CD4-positive, alpha-beta memory T cell (primary cell): ENCODE data around the gene SEPTIN1. TPM values are rescaled to one million over a fixed set of nuclear protein-coding genes. Genes with fewer than 3 reads are reported as not detected.
"Not testable (repeated sequence)": the region's sequence is repeated elsewhere in the genome, so short reads cannot be mapped to it uniquely, and the experiment has no call there.

Experiments used
- CTCF ChIA-PET: fragments of 350-600 bp; sonication (Branson Sonifier 250); formaldehyde crosslinking; loops from one replicate; lab custom pipeline; 2021; ENCODE audit warnings: inconsistent platforms; ENCODE audit not compliant: partially characterized antibody; lab: Charles Lee
- POLR2A ChIA-PET: fragments of 350-600 bp; sonication (Branson Sonifier 250); formaldehyde crosslinking; loops from one replicate; lab custom pipeline; 2021; ENCODE audit not compliant: partially characterized antibody; lab: Charles Lee
- DNase-seq, 5 donors: peaks; one replicate each; pipeline versions ENCODE4 v3.0.0 to v3.0.0-alpha.2; 2020 to 2022; ENCODE audit warnings: mixed read lengths in 1 of 5
- H3K27ac ChIP-seq: one replicate; pipeline ENCODE4 v1.7.0; 2013; ENCODE audit warnings: low read depth, low read length
- H3K27me3 ChIP-seq: 2 replicates; pipeline ENCODE4 v1.7.0; 2013; ENCODE audit warnings: mild to moderate bottlenecking, low read length, moderate library complexity; ENCODE audit not compliant: insufficient read depth
- H3K36me3 ChIP-seq: 2 replicates; pipeline ENCODE4 v1.7.0; 2013; ENCODE audit warnings: mild to moderate bottlenecking, low read length, moderate library complexity; ENCODE audit not compliant: insufficient read depth
- H3K4me1 ChIP-seq: 2 replicates; pipeline ENCODE4 v1.7.0; 2013; ENCODE audit warnings: mild to moderate bottlenecking, low read length, moderate library complexity; ENCODE audit not compliant: insufficient read depth
- H3K4me3 ChIP-seq, 2 donors: one replicate each; pipeline ENCODE4 v1.7.0; 2013; ENCODE audit warnings: low read length in 2 of 2, mild to moderate bottlenecking in 1 of 2
- H3K9me3 ChIP-seq, 2 donors: one replicate each; pipeline ENCODE4 v1.7.0; 2013; ENCODE audit warnings: low read length in 2 of 2, control low read depth in 1 of 2; ENCODE audit not compliant: control insufficient read depth in 1 of 2
- H3K27ac Mint-ChIP-seq, 7 donors: one replicate each; pipeline ENCODE4 v1.8.0; 2020 to 2021; ENCODE audit warnings: mixed read lengths in 7 of 7, mild to moderate bottlenecking in 6 of 7, inconsistent platforms in 3 of 7, moderate library complexity in 3 of 7
- H3K27me3 Mint-ChIP-seq, 2 donors: one replicate each; pipeline ENCODE4 v1.8.0; 2020 to 2021; ENCODE audit warnings: mixed read lengths in 2 of 2
- H3K36me3 Mint-ChIP-seq, 2 donors: one replicate each; pipeline ENCODE4 v1.8.0; 2020 to 2021; ENCODE audit warnings: mixed read lengths in 2 of 2, inconsistent platforms in 1 of 2, mild to moderate bottlenecking in 1 of 2
- H3K4me1 Mint-ChIP-seq, 4 donors: one replicate each; pipeline ENCODE4 v1.8.0; 2020 to 2021; ENCODE audit warnings: mixed read lengths in 4 of 4, mild to moderate bottlenecking in 1 of 4
- H3K4me3 Mint-ChIP-seq, 8 donors: one replicate each; pipeline ENCODE4 v1.8.0; 2020 to 2021; ENCODE audit warnings: mixed read lengths in 8 of 8, mild to moderate bottlenecking in 7 of 8, moderate library complexity in 6 of 8, inconsistent platforms in 3 of 8
- H3K9me3 Mint-ChIP-seq, 8 donors: one replicate each; pipeline ENCODE4 v1.8.0; 2020 to 2021; ENCODE audit warnings: mixed read lengths in 8 of 8, mild to moderate bottlenecking in 5 of 8, inconsistent platforms in 3 of 8, moderate library complexity in 1 of 8
- intact Hi-C: fragments of 100-400 bp; cut with micrococcal nuclease; formaldehyde crosslinking; loops from one replicate; pipeline ENCODE4 v1.15.1; 2023
- polyA plus RNA-seq, 2 donors: library from polyadenylated mRNA; unstranded; fragments of 300-500 nt; fragmentation: Illumina TruSeq; gene quantifications; one replicate each; pipeline ENCODE4 v1.2.3, GENCODE V29; 2021
- total RNA-seq, 2 experiments: library from RNA; stranded (reverse); gene quantifications; one replicate each; pipeline ENCODE4 v1.2.3, GENCODE V29; 2021

The SEPTIN1 gene
- total and polyA plus RNA-seq, 4 experiments from 2014 or later = 198 to 212 (median 208) TPM

DNA sequence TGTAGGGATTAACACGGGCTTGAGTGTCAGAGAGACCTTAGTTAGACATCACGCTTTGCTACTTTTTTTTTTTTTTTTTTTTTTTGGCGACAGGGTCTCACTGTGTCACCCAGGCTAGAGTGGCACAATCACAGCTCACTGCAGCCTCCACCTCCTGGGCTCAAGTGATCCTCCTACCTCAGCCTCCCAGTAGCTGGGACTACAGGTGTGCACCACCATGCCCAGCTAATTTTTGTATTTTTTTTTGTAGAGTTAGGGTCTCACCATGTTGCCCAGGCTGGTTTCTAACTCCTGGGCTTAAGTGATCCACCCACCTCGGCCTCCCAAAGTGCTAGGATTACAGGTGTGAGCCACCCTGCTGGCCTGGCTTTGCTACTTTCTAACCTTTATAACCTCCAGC is 14.3 kb upstream of the SEPTIN1 start:
- H3K4me3 ChIP-seq, H3K9me3 ChIP-seq, DNase-seq, H3K9me3 Mint-ChIP-seq, H3K27ac ChIP-seq, H3K27me3 Mint-ChIP-seq, H3K27me3 ChIP-seq, intact Hi-C loops: not testable (repeated sequence)
- Mint-ChIP-seq H3K27ac (peak overlapping the region in 4 of 7 donors; percentile 42 to 77 (median 66)), H3K4me3 (peak overlapping the region; percentile 14 to 92 (median 83)), H3K4me1 (peaks cover 14 to 49% (median 31%) of the 10 kb centered on the region in 4 donors), H3K36me3 (peaks cover 5 to 17% of the 10 kb centered on the region in 2 donors)
- POLR2A ChIA-PET = interaction anchor here (0.7 to 23.0 kb wide), 10 partner anchors 8 to 213 kb away, joined by 3 to 540 read pairs (median 11); partner anchors contain the start of genes CD2BP2, CORO1A, DCTPP1 and SEPTIN1
- CTCF ChIA-PET = interaction anchor here (1.0 to 5.9 kb wide), 6 partner anchors 8 to 21 kb away, joined by 3 to 33 read pairs (median 8); partner anchors contain the start of genes SEPTIN1 and ZNF771
- Histone ChIP-seq H3K36me3 (peaks cover 13% of the 10 kb centered on the region), H3K4me1 (peaks cover 32% of the 10 kb centered on the region)

GRCh38 chr16:30395992-30396585 is 13.7 kb upstream of the SEPTIN1 start:
- DNase-seq = no peak
- Histone ChIP-seq H3K9me3 (no peaks in the 10 kb centered on the region), H3K4me1 (peaks cover 32% of the 10 kb centered on the region), H3K36me3 (peaks cover 13% of the 10 kb centered on the region), H3K4me3 (peak overlapping the region; percentile 18 to 73), H3K27ac (peak overlapping the region; percentile 56), H3K27me3 (no peaks in the 10 kb centered on the region)
- H3K36me3 Mint-ChIP-seq = peaks cover 5 to 17% of the 10 kb centered on the region in 2 donors
- intact Hi-C loops = loop anchor here (1.0 to 2.0 kb wide), 3 partner anchors 14 to 41 kb away; partner anchors contain the start of genes CD2BP2 and SEPTIN1
- CTCF ChIA-PET = interaction anchor here (1.0 to 5.9 kb wide), 9 partner anchors 9 to 139 kb away, joined by 3 to 33 read pairs (median 5); partner anchors contain the start of genes SEPTIN1, TBC1D10B and ZNF771
- H3K27ac Mint-ChIP-seq = peak overlapping the region; percentile 43 to 92 (median 79)
- peaks cover 14 to 45% (median 28%) of the 10 kb centered on the region in 4 donors for H3K4me1 Mint-ChIP-seq
- no peaks in the 10 kb centered on the region for H3K9me3 Mint-ChIP-seq
- H3K4me3 Mint-ChIP-seq = peak overlapping the region; percentile 78 to 96 (median 89)
- POLR2A ChIA-PET = interaction anchor here (0.7 to 23.0 kb wide), 11 partner anchors 9 to 213 kb away, joined by 3 to 540 read pairs (median 11); partner anchors contain the start of genes CD2BP2, CORO1A, DCTPP1 and SEPTIN1
- H3K27me3 Mint-ChIP-seq = no peaks in the 10 kb centered on the region

GRCh38 chr16:30395155-30395991 is 13.0 kb upstream of the SEPTIN1 start, which contains the start of gene ZNF48:
Gene ZNF48 (plus strand): TSS chr16:30395420. CDS start chr16:30395795, 375 bp downstream.
- Mint-ChIP-seq H3K4me1 (peaks cover 15 to 39% (median 26%) of the 10 kb centered on the region in 4 donors), H3K4me3 (peak within 1 kb of the TSS; percentile 83 to 96 (median 89)), H3K9me3 (no peaks in the 10 kb centered on the region), H3K27me3 (no peaks in the 10 kb centered on the region), H3K36me3 (peaks cover 5 to 16% of the 10 kb centered on the region in 2 donors), H3K27ac (peak within 1 kb of the TSS; percentile 58 to 92 (median 84))
- intact Hi-C loops = loop anchor here (1.0 to 2.0 kb wide), 3 partner anchors 13 to 40 kb away; partner anchors contain the start of genes CD2BP2 and SEPTIN1
- CTCF ChIA-PET = interaction anchor here (1.0 to 5.9 kb wide), 10 partner anchors 9 to 140 kb away, joined by 3 to 33 read pairs (median 4); partner anchors contain the start of genes SEPTIN1, TBC1D10B and ZNF771
- peaks cover 13% of the 10 kb centered on the region for H3K36me3 ChIP-seq
- POLR2A ChIA-PET = interaction anchor here (0.8 to 23.0 kb wide), 13 partner anchors 9 to 330 kb away, joined by 3 to 540 read pairs (median 6); partner anchors contain the start of genes ALDOA, CD2BP2, CORO1A and DCTPP1
- no peaks in the 10 kb centered on the region for H3K27me3 ChIP-seq
- H3K4me3 ChIP-seq = peak within 1 kb of the TSS; percentile 18 to 73
- H3K4me1 ChIP-seq = peaks cover 32% of the 10 kb centered on the region
- H3K9me3 ChIP-seq = no peaks in the 10 kb centered on the region
- peak in 4 of 5 donors; percentile 44 to 65 (median 53) for DNase-seq
- H3K27ac ChIP-seq = peak within 1 kb of the TSS; percentile 56

DNA sequence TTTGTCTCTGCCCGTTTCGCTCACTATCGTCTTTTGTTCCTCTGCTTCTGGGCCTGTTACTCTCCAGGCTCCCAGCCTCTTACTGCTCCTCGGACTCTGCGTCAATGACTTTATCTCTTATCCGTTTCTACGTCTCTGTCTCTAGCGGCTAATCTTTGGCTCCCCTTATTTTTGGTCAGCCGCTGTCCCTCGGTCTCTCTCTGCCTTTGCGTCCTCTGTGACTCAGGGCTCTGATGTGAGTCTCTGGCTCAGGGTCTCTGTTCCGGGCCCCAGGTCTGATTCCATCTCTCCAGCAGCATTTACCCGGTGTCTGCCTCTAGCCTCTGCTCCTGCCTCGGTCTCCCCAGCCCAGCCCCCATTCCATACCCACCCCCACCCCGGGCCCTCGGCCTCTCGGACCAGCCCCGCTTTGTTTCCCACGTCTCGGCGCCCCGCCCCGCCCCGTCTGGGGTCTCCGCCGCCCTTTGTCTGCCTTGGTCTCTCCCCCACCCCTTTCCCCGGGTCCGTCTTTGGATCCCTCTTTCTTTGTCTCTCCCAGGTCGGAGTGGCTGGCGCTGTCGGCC is 12.3 kb upstream of the SEPTIN1 start:
- CTCF ChIA-PET = interaction anchor here (1.5 to 5.9 kb wide), 4 partner anchors 10 to 23 kb away, joined by 4 to 33 read pairs (median 12); partner anchors contain the start of genes SEPTIN1, TBC1D10B and ZNF771
- peaks cover 14 to 32% (median 21%) of the 10 kb centered on the region in 4 donors for H3K4me1 Mint-ChIP-seq
- H3K27ac ChIP-seq = peak overlapping the region; percentile 49
- peak overlapping the region in 1 of 2 donors; percentile 47 for H3K4me3 ChIP-seq
- peaks cover 29% of the 10 kb centered on the region for H3K4me1 ChIP-seq
- intact Hi-C loops = loop anchor here (1.0 to 2.0 kb wide), 3 partner anchors 12 to 39 kb away; partner anchors contain the start of genes CD2BP2 and SEPTIN1
- POLR2A ChIA-PET = interaction anchor here (0.8 to 23.0 kb wide), 12 partner anchors 10 to 329 kb away, joined by 3 to 540 read pairs (median 8); partner anchors contain the start of genes ALDOA, CD2BP2, DCTPP1 and SEPTIN1
- H3K27me3 Mint-ChIP-seq = no peaks in the 10 kb centered on the region
- H3K27ac Mint-ChIP-seq = peak overlapping the region; percentile 50 to 92 (median 83)
- peaks cover 13% of the 10 kb centered on the region for H3K36me3 ChIP-seq
- no peaks in the 10 kb centered on the region for H3K9me3 ChIP-seq
- no peaks in the 10 kb centered on the region for H3K9me3 Mint-ChIP-seq
- no peak for DNase-seq
- peaks cover 5 to 13% of the 10 kb centered on the region in 2 donors for H3K36me3 Mint-ChIP-seq
- H3K4me3 Mint-ChIP-seq = peak overlapping the region; percentile 75 to 87 (median 82)
- no peaks in the 10 kb centered on the region for H3K27me3 ChIP-seq

DNA sequence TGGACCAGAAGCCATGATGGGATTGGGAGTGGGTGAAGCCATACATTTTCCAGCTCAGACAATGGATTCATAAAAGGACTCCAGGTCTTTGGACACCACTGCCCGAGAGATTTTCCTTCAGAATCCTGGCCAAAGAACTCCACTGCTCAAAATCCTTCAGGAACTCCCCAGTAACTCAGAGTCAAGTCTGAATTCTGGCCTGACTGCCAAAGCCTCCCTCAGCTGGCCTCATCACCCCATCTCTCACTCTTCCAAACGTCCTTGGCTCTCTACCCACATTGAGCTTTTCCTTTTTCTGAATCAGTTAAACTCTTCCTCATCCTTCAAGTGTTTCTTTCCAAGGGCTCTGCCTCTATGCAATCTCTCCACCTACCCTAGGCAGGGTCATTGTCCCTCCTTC is 1.2 kb upstream of the SEPTIN1 start:
- Histone ChIP-seq H3K27ac (peak overlapping the region; percentile 86), H3K4me1 (peaks cover 58% of the 10 kb centered on the region), H3K36me3 (peaks cover 6% of the 10 kb centered on the region), H3K4me3 (peak overlapping the region in 1 of 2 donors; percentile 88), H3K9me3 (no peaks in the 10 kb centered on the region), H3K27me3 (no peaks in the 10 kb centered on the region)
- Mint-ChIP-seq H3K9me3 (peaks cover 0 to under 1% (median 0%) of the 10 kb centered on the region in 8 donors), H3K36me3 (peaks cover 12 to 21% of the 10 kb centered on the region in 2 donors), H3K27me3 (no peaks in the 10 kb centered on the region), H3K4me1 (peaks cover 26 to 61% (median 41%) of the 10 kb centered on the region in 4 donors), H3K4me3 (peak overlapping the region; percentile 82 to 97 (median 91)), H3K27ac (peak overlapping the region; percentile 97 to 100 (median 100))
- POLR2A ChIA-PET = interaction anchor here (0.8 to 11.2 kb wide), 11 partner anchors 15 to 227 kb away, joined by 3 to 540 read pairs (median 16); partner anchors contain the start of genes CD2BP2, CORO1A, DCTPP1 and MYL11
- intact Hi-C loops = no loop called here
- no peak for DNase-seq
- CTCF ChIA-PET = interaction anchor here (0.6 to 3.6 kb wide), 9 partner anchors 11 to 233 kb away, joined by 3 to 33 read pairs (median 5); partner anchors contain the start of genes TBC1D10B and ZNF48
